Activated T-helper 1 cell treated with anti-CD3 and anti-CD28 coated beads, Interleukin-12 subunit alpha, Interleukin-12 subunit beta, Interleukin-2, Interleukin-4 antibody, amounts not matched to agents 30 ng/mL and 10 ng/mL and 1 ng/mL, durations not matched to agents 14 hours and 24 hours and 36 hours (primary cell): ENCODE results near the gene MYORG. TPM values are rescaled to one million over a fixed set of nuclear protein-coding genes. Genes with fewer than 3 reads are reported as not detected.

Experiments used
- DNase-seq: peaks from one replicate; pipeline ENCODE4 v3.0.0; 2021; ENCODE audit warnings: low spot score
- H3K27ac Mint-ChIP-seq: one replicate; pipeline ENCODE4 v1.8.0; 2021; ENCODE audit warnings: mild to moderate bottlenecking, mixed read lengths
- H3K27me3 Mint-ChIP-seq: one replicate; pipeline ENCODE4 v1.8.0; 2022; ENCODE audit warnings: mild to moderate bottlenecking, moderate library complexity, mixed read lengths; ENCODE audit not compliant: insufficient read depth
- H3K36me3 Mint-ChIP-seq: one replicate; pipeline ENCODE4 v1.8.0; 2021; ENCODE audit warnings: low read depth, mixed read lengths
- H3K4me1 Mint-ChIP-seq: one replicate; pipeline ENCODE4 v1.8.0; 2021; ENCODE audit warnings: low read depth, mixed read lengths
- H3K4me3 Mint-ChIP-seq: one replicate; pipeline ENCODE4 v1.8.0; 2021; ENCODE audit warnings: mild to moderate bottlenecking, moderate library complexity, mixed read lengths
- H3K9me3 Mint-ChIP-seq: one replicate; pipeline ENCODE4 v1.8.0; 2021; ENCODE audit warnings: mixed read lengths
- intact Hi-C: fragments of 100-400 bp; cut with micrococcal nuclease; formaldehyde crosslinking; loops from one replicate; pipeline ENCODE4 v1.15.1; 2024
- total RNA-seq: library from RNA; stranded (reverse); gene quantifications from 2 replicates; pipeline ENCODE4 v1.2.3, GENCODE V29; 2022

The MYORG gene
- total RNA-seq, 1 donor from 2014 or later, result 1.9 TPM

GRCh38 chr9:34400275-34400674, 23.6 kb upstream of the MYORG start:
- H3K4me3 Mint-ChIP-seq, result no peak overlapping the region
- DNase-seq, result no peak
- no peaks in the 10 kb centered on the region for H3K9me3 Mint-ChIP-seq
- H3K4me1 Mint-ChIP-seq, result no peaks in the 10 kb centered on the region
- intact Hi-C loops, result no loop called here
- H3K27me3 Mint-ChIP-seq, result no peaks in the 10 kb centered on the region
- H3K36me3 Mint-ChIP-seq, result peaks cover 2% of the 10 kb centered on the region
- H3K27ac Mint-ChIP-seq, result no peak overlapping the region

- intact Hi-C loops, result no loop called here
- H3K27ac Mint-ChIP-seq, result no peak overlapping the region
- peaks cover 2% of the 10 kb centered on the region for H3K36me3 Mint-ChIP-seq
- no peak overlapping the region for H3K4me3 Mint-ChIP-seq
- DNase-seq, result no peak
- H3K9me3 Mint-ChIP-seq, result no peaks in the 10 kb centered on the region
- H3K4me1 Mint-ChIP-seq, result no peaks in the 10 kb centered on the region
- H3K27me3 Mint-ChIP-seq, result no peaks in the 10 kb centered on the region
Measured at GRCh38 chr9:34399729-34400128, 23.0 kb upstream of the MYORG start.

GRCh38 chr9:34398875-34399274, 22.2 kb upstream of the MYORG start:
- H3K4me1 Mint-ChIP-seq, result no peaks in the 10 kb centered on the region
- H3K27me3 Mint-ChIP-seq, result no peaks in the 10 kb centered on the region
- H3K36me3 Mint-ChIP-seq, result peaks cover 2% of the 10 kb centered on the region
- no peaks in the 10 kb centered on the region for H3K9me3 Mint-ChIP-seq
- intact Hi-C loops, result no loop called here
- no peak overlapping the region for H3K27ac Mint-ChIP-seq
- no peak overlapping the region for H3K4me3 Mint-ChIP-seq
- no peak for DNase-seq

- Mint-ChIP-seq H3K4me3 (no peak overlapping the region), H3K36me3 (peaks cover 2% of the 10 kb centered on the region), H3K27me3 (peaks cover 6% of the 10 kb centered on the region), H3K4me1 (no peaks in the 10 kb centered on the region), H3K9me3 (no peaks in the 10 kb centered on the region), H3K27ac (no peak overlapping the region)
- no peak for DNase-seq
- intact Hi-C loops, result no loop called here
Measured at GRCh38 chr9:34396276-34397214, 19.8 kb upstream of the MYORG start.

- Mint-ChIP-seq H3K36me3 (no peaks in the 10 kb centered on the region), H3K4me3 (no peak overlapping the region), H3K27me3 (peaks cover 12% of the 10 kb centered on the region), H3K9me3 (no peaks in the 10 kb centered on the region), H3K27ac (no peak overlapping the region), H3K4me1 (no peaks in the 10 kb centered on the region)
- intact Hi-C loops, result no loop called here
- DNase-seq, result no peak
Measured at GRCh38 chr9:34392511-34392910, 15.8 kb upstream of the MYORG start.

GRCh38 chr9:34387239-34387638, 10.5 kb upstream of the MYORG start:
- DNase-seq, result no peak
- no peaks in the 10 kb centered on the region for H3K9me3 Mint-ChIP-seq
- no peak overlapping the region for H3K27ac Mint-ChIP-seq
- intact Hi-C loops, result no loop called here
- H3K4me3 Mint-ChIP-seq, result no peak overlapping the region
- peaks cover 16% of the 10 kb centered on the region for H3K27me3 Mint-ChIP-seq
- H3K36me3 Mint-ChIP-seq, result no peaks in the 10 kb centered on the region
- H3K4me1 Mint-ChIP-seq, result peaks cover 11% of the 10 kb centered on the region

GRCh38 chr9:34386656-34387055, 10.0 kb upstream of the MYORG start:
- H3K27me3 Mint-ChIP-seq, result peaks cover 16% of the 10 kb centered on the region
- no peak overlapping the region for H3K4me3 Mint-ChIP-seq
- intact Hi-C loops, result no loop called here
- no peaks in the 10 kb centered on the region for H3K36me3 Mint-ChIP-seq
- H3K9me3 Mint-ChIP-seq, result no peaks in the 10 kb centered on the region
- no peak for DNase-seq
- H3K27ac Mint-ChIP-seq, result no peak overlapping the region
- H3K4me1 Mint-ChIP-seq, result peaks cover 14% of the 10 kb centered on the region

- intact Hi-C loops, result no loop called here
- Mint-ChIP-seq H3K27ac (no peak overlapping the region), H3K4me3 (no peak overlapping the region)
Measured at GRCh38 chr9:34385561-34386230, 9.0 kb upstream of the MYORG start.

GRCh38 chr9:34384368-34385165, 7.9 kb upstream of the MYORG start:
- DNase-seq, result no peak
- Mint-ChIP-seq H3K27ac (no peak overlapping the region), H3K9me3 (no peaks in the 10 kb centered on the region), H3K4me1 (peaks cover 32% of the 10 kb centered on the region), H3K36me3 (no peaks in the 10 kb centered on the region), H3K4me3 (no peak overlapping the region), H3K27me3 (peaks cover 16% of the 10 kb centered on the region)
- intact Hi-C loops, result no loop called here

More at GRCh38 chr9:34385561-34386230, 9.0 kb upstream of the MYORG start:
- Mint-ChIP-seq H3K27me3 (peaks cover 20% of the 10 kb centered on the region), H3K4me1 (peaks cover 23% of the 10 kb centered on the region), H3K36me3 (no peaks in the 10 kb centered on the region), H3K9me3 (no peaks in the 10 kb centered on the region)
- DNase-seq, result no peak

- no peak overlapping the region for H3K4me3 Mint-ChIP-seq
- no peaks in the 10 kb centered on the region for H3K9me3 Mint-ChIP-seq
- intact Hi-C loops, result no loop called here
- no peak for DNase-seq
- H3K36me3 Mint-ChIP-seq, result no peaks in the 10 kb centered on the region
- H3K27ac Mint-ChIP-seq, result no peak overlapping the region
- H3K27me3 Mint-ChIP-seq, result peaks cover 17% of the 10 kb centered on the region
- peaks cover 38% of the 10 kb centered on the region for H3K4me1 Mint-ChIP-seq
Measured at GRCh38 chr9:34383904-34384303, 7.2 kb upstream of the MYORG start.

- Mint-ChIP-seq H3K4me1 (peaks cover 43% of the 10 kb centered on the region), H3K27me3 (peaks cover 19% of the 10 kb centered on the region), H3K36me3 (no peaks in the 10 kb centered on the region), H3K4me3 (no peak overlapping the region), H3K9me3 (no peaks in the 10 kb centered on the region), H3K27ac (no peak overlapping the region)
- DNase-seq, result no peak
- intact Hi-C loops, result no loop called here
Measured at GRCh38 chr9:34382879-34383278, 6.2 kb upstream of the MYORG start.

- intact Hi-C loops, result no loop called here
- peaks cover 43% of the 10 kb centered on the region for H3K4me1 Mint-ChIP-seq
- no peak overlapping the region for H3K27ac Mint-ChIP-seq
- H3K9me3 Mint-ChIP-seq, result no peaks in the 10 kb centered on the region
- peaks cover 19% of the 10 kb centered on the region for H3K27me3 Mint-ChIP-seq
- DNase-seq, result no peak
- H3K4me3 Mint-ChIP-seq, result peak overlapping the region; percentile 86
- H3K36me3 Mint-ChIP-seq, result no peaks in the 10 kb centered on the region
Measured at GRCh38 chr9:34382054-34382453, 5.4 kb upstream of the MYORG start.

GRCh38 chr9:34381323-34381722, 4.6 kb upstream of the MYORG start:
- H3K9me3 Mint-ChIP-seq, result no peaks in the 10 kb centered on the region
- H3K27ac Mint-ChIP-seq, result no peak overlapping the region
- DNase-seq, result no peak
- peaks cover 19% of the 10 kb centered on the region for H3K27me3 Mint-ChIP-seq
- peaks cover 44% of the 10 kb centered on the region for H3K4me1 Mint-ChIP-seq
- intact Hi-C loops, result no loop called here
- H3K36me3 Mint-ChIP-seq, result no peaks in the 10 kb centered on the region
- H3K4me3 Mint-ChIP-seq, result peak overlapping the region; percentile 86
